ENCODE data around the gene PTPRM.

- TF ChIP-seq CTCF (IDR thresholded peaks at IDR 0.05; ENCODE audit: low read length) (no peak), EZH2 (optimal IDR thresholded peaks at IDR 0.05; ENCODE audit: low read depth, low read length) (no peak), EZH2phosphoT487 (IDR thresholded peaks at IDR 0.05; ENCODE audit: low read length) (no peak)
Measured at GRCh38 chr18:8114480-8114879, 547.4 kb downstream of the PTPRM start.
